Thyroid gland (tissue), 4 donors: ENCODE measurements around the gene EFNA2. TPM values are rescaled to one million over a fixed set of nuclear protein-coding genes. Genes with fewer than 3 reads are reported as not detected.

Experiments used
- DNase-seq, 2 donors: peaks; one replicate each; pipeline ENCODE4 v3.0.0-alpha.2; 2019
- H3K27ac ChIP-seq, 3 donors: fragments of 200-600 bp; sonication (generic); 1 replicate in 2 of 3; 2 replicates in 1 of 3; pipeline ENCODE4 v1.5.1; 2016 to 2019; ENCODE audit warnings: mild to moderate bottlenecking in 1 of 3, moderate library complexity in 1 of 3
- H3K27me3 ChIP-seq: fragments of 200-600 bp; sonication (generic); one replicate; pipeline ENCODE4 v1.5.1; 2019
- H3K36me3 ChIP-seq, 2 donors: fragments of 200-600 bp; sonication (generic); one replicate each; pipeline ENCODE4 v1.5.1; 2016 to 2019
- H3K4me1 ChIP-seq, 2 donors: fragments of 200-600 bp; sonication (generic); one replicate each; pipeline ENCODE4 v1.5.1; 2017 to 2019
- H3K4me3 ChIP-seq, 3 donors: fragments of 200-600 bp; sonication (generic); replicated peaks in 1 of 3; 1 replicate in 2 of 3; 2 replicates in 1 of 3; pipeline ENCODE4 v1.5.1; 2016; ENCODE audit warnings: mild to moderate bottlenecking in 1 of 3
- H3K9me3 ChIP-seq: fragments of 200-600 bp; sonication (generic); one replicate; pipeline ENCODE4 v1.5.1; 2017
- CTCF ChIP-seq, 6 experiments: fragments of 200-600 bp in 3 of 6; fragments of 450-650 bp in 3 of 6; sonication (generic) in 3 of 6; IDR thresholded peaks; one replicate each; pipeline ENCODE4 v1.5.1; 2016 to 2019; ENCODE audit warnings: antibody characterized with exemption in 6 of 6, mild to moderate bottlenecking in 2 of 6, inconsistent platforms in 1 of 6, moderate library complexity in 1 of 6
- POLR2A ChIP-seq, 2 donors: fragments of 450-650 bp; IDR thresholded peaks; one replicate each; pipeline ENCODE4 v1.6.1; 2017; ENCODE audit warnings: antibody characterized with exemption in 2 of 2, mild to moderate bottlenecking in 2 of 2, moderate library complexity in 1 of 2
- WGBS, 2 donors: methylation state at CpG; one replicate each; pipeline ENCODE4 v1.1.5; 2017; 5-methylcytosine and 5-hydroxymethylcytosine counted together
- intact Hi-C: fragments of 100-400 bp; cut with DNase I; formaldehyde crosslinking; loops from one replicate; pipeline ENCODE4 v1.15.1; 2023
- total RNA-seq, 4 donors: library from RNA; depleted of rRNA; stranded (reverse); fragments of >200 nt; gene quantifications; one replicate each; pipeline ENCODE4 v1.2.3, GENCODE V29; 2016

The EFNA2 gene
- total RNA-seq, 4 donors from 2014 or later: not detected

- no peak overlapping the region for H3K27ac ChIP-seq
- H3K27me3 ChIP-seq: peaks cover 4% of the 10 kb centered on the region
- WGBS, 2 donors: 83 to 84% methylated on average over 8 to 11 of the region's 13 CpGs
- intact Hi-C loops: no loop called here
- H3K4me1 ChIP-seq: peaks cover 3 to 6% of the 10 kb centered on the region in 2 donors
- no peaks in the 10 kb centered on the region for H3K9me3 ChIP-seq
- no peaks in the 10 kb centered on the region for H3K36me3 ChIP-seq
- H3K4me3 ChIP-seq: no peak overlapping the region
- TF ChIP-seq POLR2A (IDR thresholded peaks at IDR 0.05) (no peak), CTCF (IDR thresholded peaks at IDR 0.05) (no peak)
- DNase-seq: no peak
Observed at GRCh38 chr19:1296078-1296477, 10.4 kb downstream of the EFNA2 start.

GRCh38 chr19:1296575-1297271 lies 11.1 kb downstream of the EFNA2 start:
- intact Hi-C loops: no loop called here
- no peak overlapping the region for H3K27ac ChIP-seq
- H3K27me3 ChIP-seq: peaks cover 4% of the 10 kb centered on the region
- peaks cover 3 to 6% of the 10 kb centered on the region in 2 donors for H3K4me1 ChIP-seq
- WGBS, 2 donors: 86 to 88% methylated on average over 5 to 22 of the region's 24 CpGs
- no peak for TF ChIP-seq POLR2A (IDR thresholded peaks at IDR 0.05)
- TF ChIP-seq CTCF (IDR thresholded peaks at IDR 0.05): no peak
- H3K4me3 ChIP-seq: no peak overlapping the region
- no peaks in the 10 kb centered on the region for H3K36me3 ChIP-seq
- no peak for DNase-seq
- H3K9me3 ChIP-seq: no peaks in the 10 kb centered on the region

- DNase-seq: no peak
- H3K4me1 ChIP-seq: peaks cover 3 to 6% of the 10 kb centered on the region in 2 donors
- TF ChIP-seq CTCF (IDR thresholded peaks at IDR 0.05) (no peak), POLR2A (IDR thresholded peaks at IDR 0.05) (no peak)
- H3K27me3 ChIP-seq: peaks cover 4% of the 10 kb centered on the region
- H3K36me3 ChIP-seq: no peaks in the 10 kb centered on the region
- intact Hi-C loops: no loop called here
- H3K4me3 ChIP-seq: no peak overlapping the region
- no peaks in the 10 kb centered on the region for H3K9me3 ChIP-seq
- WGBS, 2 donors: 94 to 98% methylated on average over 2 to 8 of the region's 8 CpGs
- H3K27ac ChIP-seq: no peak overlapping the region
Observed at GRCh38 chr19:1298235-1298634, 12.6 kb downstream of the EFNA2 start.

- intact Hi-C loops: no loop called here
Observed at GRCh38 chr19:1299801-1300200, 14.1 kb downstream of the EFNA2 start.

More at GRCh38 chr19:1299801-1300200, 14.1 kb downstream of the EFNA2 start:
- H3K4me1 ChIP-seq: peaks cover 3 to 6% of the 10 kb centered on the region in 2 donors
- H3K27me3 ChIP-seq: peaks cover 4% of the 10 kb centered on the region
- H3K27ac ChIP-seq: no peak overlapping the region
- no peak for TF ChIP-seq CTCF (IDR thresholded peaks at IDR 0.05)
- no peak for TF ChIP-seq POLR2A (IDR thresholded peaks at IDR 0.05)
- WGBS, 2 donors: 73 to 77% methylated on average over 15 to 28 of the region's 34 CpGs
- no peak for DNase-seq
- no peak overlapping the region for H3K4me3 ChIP-seq
- no peaks in the 10 kb centered on the region for H3K36me3 ChIP-seq
- no peaks in the 10 kb centered on the region for H3K9me3 ChIP-seq
